NCI-H524 (cell line): ENCODE results near the gene DCAF5.
A peak's percentile ranks its signal among the peaks of the same experiment; 100 is the strongest.

Experiments
- DNase-seq, 2 experiments: peaks; one replicate each; lab custom pipeline; 2025; lab: John Stamatoyannopoulos, UW

The DCAF5 gene

DNA sequence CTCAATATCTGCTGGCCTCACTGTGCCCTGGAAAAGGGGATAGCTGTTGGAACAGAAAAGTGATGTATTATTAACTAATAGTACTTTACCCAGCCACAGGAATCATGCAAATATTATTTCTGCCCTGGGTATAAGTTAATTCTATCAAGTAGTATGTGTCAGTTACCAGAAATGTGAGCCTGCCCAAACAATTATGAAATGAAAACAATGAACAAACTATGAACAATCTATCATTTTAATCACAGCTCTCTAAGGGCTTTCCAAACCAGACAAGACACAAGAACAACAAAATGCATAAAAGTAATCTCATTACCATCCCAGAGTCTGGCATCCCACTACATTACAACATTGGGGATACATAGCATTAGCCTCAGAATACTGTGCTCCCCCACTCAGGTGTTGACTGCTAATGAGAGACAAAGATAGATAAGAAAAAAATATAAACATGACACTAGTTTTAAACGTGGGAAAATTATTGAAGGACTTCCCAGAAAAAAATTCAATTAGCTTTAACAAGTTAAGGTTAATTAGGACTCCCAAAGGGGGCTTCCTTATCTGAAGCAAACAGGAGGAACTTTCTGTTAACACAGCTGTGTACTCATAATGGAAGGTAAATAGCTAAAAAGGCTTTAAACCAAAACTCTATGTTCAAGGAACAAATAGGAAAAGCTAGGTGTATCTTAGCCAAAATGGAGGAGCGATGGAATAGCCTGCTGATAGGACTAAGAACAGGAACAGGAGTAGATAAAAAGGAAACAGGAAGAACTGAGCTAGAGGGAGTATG lies 3.3 kb downstream of the DCAF5 start:
- no peak for DNase-seq

DNA sequence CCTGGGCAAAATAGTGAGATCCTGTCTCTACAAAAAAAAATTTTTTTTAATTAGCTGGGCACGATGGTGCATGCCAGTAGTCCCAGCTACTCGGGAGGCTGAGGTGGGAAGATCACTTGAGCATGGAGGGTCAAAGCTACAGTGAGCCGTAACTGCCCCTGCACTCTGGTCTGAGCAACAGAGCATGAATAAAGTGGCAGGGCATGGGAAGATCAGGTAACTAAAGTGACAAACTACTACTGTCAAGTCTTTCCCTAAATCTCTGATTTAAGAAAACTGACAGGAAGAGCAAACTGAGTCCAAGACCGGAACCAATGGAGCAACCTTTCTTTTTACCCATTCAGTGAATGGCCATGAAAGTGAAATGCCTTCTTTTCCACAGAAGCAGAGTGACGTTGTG lies 10.8 kb downstream of the DCAF5 start:
- DNase-seq = no peak

DNA sequence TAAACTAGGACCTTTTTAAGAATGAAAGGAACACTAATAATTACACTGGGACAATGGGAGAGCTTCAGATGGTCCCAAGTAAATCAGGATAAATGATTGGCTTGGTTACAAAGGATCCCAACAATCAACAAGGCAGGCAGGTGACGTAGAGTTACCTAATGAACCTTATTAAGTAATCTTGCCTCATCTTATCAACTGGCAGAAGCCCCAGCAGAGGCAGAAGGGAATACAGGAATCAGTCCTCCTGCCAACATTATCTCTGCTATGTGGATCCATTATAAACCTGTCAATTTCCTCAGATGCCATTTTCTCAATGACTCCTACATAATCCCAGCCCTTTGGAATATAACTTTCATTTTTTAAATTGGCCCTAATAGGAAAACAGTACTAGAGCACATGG lies 11.4 kb downstream of the DCAF5 start:
- no peak for DNase-seq

DNA sequence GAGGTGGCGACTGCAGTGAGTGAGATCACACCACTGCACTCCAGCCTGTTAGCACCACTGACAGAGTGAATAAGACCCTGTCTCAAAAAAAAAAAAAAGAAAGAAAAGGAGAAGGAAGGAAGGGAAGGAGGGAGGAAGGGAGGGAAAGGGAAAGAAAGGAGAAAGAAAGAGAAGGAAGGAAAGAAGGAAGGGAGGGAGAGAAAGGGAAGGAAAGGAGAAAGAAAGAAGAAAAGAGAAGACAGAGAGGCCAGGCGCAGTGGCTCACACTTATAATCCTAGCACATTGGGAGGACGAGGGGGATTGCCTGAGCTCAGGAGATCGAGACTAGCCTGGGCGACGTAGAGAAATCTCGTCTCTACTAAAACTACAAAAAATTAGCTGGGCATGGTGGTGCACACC lies 13.2 kb downstream of the DCAF5 start:
- no peak for DNase-seq

DNA sequence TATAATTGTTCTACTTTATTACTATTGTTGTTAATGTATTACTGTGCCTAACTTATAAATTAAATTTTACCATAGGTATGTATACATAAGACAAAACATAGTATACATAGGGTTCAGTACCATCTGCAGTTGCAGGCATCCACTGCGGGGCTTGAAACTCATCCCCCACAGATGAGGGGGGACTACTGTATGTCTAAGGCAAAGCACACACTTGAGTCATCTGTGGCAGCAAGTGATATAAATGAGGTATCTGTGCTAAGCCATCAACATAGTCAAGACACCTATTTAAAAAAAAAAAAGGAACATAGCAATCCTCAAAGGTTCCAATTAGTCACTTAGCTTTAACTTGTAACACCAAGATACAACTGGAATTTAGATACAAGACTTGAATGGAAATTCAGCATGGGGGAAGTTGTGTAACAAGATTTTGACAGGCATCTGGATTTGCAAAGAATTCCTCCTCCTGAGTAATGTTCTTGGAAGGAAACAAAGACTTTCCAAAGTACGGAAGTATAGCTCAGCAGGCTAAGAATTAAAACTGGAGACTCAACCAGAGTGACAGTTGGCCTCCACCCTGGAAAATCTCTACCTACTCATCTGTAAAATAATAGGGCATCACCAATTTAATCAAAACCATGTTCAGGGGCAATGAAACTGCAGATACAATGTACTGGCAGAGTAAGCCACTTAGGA lies 14.9 kb downstream of the DCAF5 start:
- DNase-seq = no peak

DNA sequence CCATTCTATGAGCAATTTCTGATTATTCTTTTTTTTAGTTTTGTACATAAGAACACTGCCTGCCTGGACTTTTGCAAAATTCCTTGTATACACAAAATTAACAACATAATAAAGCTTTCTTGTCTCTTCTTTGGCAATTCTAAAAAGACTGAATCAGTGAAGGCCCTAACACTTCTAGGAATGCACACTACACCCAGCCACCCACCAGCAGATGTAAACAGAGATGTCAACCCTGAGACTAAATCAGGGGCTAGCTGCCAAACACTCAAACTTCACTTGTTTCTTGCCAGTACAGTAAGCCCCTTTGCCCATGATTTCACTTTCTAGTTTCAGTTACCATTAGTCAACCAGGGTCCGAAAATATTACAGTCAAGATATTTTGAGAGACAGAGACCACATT lies 15.5 kb downstream of the DCAF5 start:
- DNase-seq = no peak

DNA sequence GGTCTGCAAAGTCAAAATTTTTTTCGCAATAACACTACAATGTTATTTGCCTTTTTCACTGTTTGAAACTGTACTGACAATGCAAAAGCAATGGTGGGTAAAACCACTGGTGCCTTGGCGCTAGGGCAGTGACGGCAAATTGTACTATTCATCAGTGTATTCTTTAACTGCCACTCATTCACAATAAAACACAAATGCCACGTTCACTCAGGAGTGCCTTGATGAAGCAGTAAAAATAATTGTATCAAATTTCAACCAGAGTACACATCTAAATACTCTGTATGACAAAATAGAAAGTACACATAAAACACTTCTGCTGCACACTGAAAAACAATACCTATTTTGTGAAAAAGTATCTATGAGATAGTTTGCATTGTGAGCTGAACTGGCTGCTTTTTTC lies 17.8 kb downstream of the DCAF5 start:
- no peak for DNase-seq

DNA sequence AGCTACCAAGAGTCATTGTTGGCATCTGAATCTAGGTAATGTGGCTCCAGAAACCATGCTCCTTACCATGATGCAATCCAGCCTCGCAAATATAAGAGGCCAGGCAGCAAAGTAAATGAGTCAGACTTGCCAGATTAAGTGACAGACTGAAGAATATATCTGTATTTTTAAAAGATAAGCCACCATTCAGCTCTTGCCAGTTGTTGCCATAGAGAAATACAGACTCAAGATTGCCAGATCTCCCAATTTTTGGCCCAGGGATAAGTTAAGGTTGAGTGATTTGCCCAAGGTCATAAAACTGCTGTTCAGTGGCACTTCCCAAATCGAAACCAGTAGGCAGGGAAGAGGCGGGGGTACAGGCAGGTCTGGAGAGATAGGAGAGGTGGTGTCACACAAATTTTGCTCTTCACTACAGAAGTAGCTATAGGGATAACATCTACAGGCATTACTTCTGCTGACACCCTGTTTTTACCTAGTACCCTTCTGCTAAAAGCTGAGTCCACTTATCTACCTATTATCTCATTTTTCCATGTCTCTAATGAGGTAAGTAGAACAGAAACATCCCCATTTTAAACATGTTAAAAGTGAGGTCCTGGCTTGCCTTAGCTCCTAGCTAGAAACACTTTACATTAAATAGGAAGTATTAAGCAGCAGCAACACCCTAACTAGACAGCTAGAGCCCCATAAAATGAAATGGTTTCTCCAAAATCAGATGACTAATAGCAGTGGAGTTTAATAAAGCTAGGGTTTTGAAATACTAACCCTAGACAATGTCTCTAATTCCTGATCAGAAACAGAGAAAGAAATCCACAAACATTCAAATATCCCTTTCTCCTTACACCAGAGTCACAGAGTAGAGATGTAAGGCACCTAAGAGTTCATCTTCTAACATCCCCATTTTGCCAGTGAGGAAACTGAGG lies 19.5 kb downstream of the DCAF5 start:
- DNase-seq = peak; percentile 25 to 41

DNA sequence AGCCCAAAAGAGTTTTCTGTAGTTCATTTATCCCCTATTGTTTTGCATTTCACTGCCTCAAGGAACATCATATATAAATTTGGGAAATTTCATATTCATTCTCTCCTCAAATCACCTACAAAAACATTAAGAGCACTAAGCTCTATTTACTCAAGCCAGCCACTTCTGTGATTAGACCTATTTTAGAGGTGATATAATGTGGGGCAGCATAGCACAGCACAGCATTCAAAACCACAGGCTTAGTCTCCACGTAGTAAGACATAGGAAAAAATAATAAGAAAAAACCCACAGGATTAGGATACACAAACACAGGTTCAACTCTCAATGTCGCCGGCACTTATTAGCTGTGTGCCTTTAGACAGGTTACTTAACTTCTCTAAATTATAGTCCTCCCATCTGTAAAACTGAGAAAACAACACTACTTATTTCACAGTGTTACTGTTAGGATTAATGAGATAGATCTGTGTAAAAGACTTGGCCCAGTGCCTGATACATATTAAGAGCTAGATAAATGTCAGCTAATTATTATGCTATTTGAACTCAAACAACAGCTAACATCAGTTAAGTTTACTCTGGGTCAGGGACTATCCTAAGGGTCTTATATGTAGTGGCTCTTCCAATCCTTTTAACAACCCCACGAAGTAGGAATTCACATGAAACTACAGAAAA lies 20.3 kb downstream of the DCAF5 start:
- DNase-seq = peak in 1 of 2 experiments; percentile 49

DNA sequence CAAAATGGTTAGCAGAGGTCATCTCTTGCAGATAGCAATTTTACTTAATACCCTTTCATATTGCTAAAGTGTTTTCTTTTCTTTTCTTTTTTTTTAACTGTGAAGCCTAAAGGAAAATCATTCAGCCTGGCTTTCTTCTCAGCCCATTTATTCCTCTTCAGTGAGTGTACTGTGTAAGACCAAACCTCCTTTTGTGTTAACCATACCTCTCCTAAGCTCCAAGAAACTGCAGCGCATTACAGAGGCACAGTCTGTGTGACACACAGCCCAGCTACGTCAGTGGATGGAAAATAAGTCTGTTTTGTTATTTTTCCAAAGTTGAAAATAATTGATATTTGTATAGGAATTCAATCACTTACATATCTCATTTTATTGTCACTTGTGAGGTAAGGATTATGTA lies 21.7 kb downstream of the DCAF5 start:
- no peak for DNase-seq

DNA sequence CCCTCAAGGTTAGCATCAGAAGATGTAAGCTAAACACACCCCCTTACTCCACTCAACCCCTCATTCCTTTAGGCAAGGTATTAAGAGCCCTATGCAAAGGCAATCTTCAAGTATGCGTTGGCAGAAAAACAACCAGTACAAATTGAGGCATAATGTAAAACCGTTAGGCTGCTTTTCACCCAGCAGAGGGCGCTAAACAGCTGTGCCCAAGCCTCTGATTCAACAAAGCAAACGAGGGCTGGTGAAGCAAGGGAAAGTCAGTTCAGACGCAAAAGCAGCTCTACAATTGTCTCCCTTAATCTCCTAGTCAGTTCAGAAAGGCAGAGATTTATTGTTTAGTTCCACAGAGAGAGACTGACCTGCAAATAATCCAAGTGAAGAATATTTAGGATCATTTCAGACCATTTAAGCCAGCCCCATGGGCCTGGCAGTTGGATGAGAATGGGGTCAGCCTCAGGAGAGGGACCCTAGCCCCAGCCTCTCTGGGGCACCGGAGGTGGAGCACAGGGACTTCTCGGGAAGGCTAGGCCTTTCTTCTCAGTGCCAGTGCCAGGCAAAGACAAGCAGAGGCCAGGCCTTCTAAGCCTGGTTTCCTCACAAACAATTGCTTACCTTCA lies 23.5 kb downstream of the DCAF5 start:
- peak; percentile 80 to 86 for DNase-seq

DNA sequence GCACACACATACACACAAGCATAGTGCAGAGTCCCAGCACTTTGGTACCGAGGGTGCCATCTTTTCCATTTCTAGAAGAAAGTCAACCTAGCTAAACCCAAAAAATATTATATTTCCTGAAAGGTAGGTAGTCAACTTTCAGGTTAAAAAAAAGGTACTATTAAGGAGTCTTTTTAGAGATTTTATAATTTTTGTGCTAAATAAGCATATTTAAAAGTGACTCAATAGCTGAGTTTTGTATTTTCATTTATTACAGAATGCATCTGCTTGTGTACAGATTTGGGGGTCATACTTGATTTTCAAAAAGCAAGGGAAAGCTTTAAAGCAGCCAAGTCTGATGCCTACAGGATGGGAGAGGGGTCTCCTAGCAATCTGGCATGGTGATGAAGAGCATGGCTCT lies 34.6 kb downstream of the DCAF5 start:
- DNase-seq = no peak

DNA sequence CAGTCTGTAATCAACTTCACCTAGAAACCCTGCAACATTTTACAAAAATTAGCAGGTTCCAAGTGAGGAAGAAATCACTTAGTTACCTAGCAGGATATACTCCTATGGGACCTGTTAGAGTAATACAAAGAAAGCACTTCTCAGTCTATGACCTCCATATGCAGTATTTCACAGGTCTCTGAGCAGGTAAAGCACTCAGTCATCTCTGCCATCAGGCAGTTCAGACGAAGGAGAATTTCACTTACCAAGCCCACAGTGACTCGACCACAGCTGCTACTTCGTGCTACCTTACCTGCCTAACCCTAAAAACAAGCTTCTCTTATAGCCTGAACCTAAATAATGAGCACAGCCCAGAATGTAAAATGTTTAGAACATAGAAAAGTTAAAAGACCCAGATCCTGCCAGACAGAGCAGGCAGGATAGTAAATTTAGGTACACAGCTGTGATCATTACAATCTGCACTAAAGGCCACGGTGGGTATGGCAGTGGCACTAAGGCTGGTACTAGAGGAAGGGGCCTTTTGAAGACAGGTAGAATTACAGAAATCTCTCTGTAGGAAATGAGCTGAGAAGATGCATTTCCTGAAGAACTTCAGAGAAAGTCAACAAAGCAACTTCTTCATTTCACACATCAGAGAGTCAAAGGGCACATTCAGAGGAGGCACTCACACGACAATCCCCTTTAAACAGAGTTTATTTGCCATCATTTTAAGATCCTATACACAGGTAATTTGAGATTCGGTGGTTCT lies 35.7 kb downstream of the DCAF5 start:
- no peak for DNase-seq

DNA sequence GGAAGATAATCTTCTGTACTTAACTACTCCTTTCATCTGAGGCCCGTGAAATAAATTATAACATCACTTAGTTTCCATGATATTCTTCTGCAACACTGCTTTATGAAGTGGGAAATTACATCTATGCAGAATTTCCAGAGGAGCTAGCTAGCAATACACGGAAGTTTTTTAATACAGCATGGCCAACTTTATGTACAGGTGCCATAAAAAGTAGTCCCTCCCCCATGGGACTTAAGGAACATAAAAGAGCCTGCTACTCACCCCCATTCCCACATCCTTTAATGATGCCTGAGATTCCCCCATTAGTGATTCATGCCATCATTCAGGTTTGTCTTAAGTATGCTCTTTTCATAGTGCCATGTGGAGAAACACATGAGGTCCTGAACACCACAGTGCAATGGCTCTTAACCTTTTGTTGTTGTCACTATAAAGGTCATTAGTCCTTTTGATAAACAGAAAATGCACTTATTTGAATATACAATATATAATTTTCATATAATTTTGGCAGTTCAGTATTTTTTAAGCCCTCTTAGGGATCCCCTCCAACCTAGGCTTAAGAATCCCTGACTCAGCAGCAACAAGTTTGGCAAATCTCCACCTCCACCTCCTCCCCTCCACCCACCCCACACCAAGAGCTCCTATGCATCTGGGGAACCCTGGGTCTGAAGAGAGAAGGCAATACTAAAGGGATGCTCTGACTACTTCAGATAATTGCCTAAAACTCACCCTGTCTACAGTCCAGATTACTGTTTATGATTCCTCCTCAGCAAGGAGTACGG lies 37.3 kb downstream of the DCAF5 start:
- no peak for DNase-seq

DNA sequence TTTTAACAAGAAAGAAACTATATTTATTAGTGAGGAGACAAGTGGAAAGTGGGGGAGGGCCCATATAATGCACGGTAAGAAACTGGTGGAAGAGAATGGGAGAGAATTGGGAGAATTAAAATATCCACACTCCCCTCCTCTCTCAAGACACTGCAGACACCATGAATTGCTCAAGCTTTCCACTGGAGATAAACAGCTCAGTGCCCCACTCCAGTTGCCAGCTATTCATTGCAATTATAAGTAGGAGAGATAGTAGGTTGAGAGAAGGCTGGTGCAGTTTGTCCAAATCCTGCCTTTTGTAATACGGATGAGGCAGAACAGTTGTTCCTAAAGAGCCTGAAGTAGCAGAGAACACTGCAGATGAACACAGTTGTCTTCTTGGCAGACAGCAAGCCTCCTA lies 38.2 kb downstream of the DCAF5 start:
- DNase-seq = no peak

DNA sequence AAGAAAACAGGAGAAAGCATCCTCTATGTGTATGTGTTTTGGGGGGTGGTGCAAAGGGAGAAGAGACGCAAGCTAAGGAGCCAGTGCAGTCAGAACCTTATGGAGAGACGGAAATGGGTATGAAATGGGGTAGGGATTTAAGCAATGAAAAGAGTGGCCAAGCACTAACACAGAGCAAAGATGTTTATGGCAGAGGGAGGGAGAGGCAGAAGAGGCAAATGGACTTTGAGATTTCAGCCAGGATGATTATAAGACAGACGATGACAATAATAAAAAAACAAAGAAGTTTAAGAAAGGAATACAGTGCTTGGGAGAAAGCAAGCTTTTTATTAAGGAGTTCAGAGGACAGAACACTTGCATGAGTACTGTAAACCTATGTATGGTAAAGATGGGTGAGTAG lies 44.6 kb downstream of the DCAF5 start:
- DNase-seq = no peak

DNA sequence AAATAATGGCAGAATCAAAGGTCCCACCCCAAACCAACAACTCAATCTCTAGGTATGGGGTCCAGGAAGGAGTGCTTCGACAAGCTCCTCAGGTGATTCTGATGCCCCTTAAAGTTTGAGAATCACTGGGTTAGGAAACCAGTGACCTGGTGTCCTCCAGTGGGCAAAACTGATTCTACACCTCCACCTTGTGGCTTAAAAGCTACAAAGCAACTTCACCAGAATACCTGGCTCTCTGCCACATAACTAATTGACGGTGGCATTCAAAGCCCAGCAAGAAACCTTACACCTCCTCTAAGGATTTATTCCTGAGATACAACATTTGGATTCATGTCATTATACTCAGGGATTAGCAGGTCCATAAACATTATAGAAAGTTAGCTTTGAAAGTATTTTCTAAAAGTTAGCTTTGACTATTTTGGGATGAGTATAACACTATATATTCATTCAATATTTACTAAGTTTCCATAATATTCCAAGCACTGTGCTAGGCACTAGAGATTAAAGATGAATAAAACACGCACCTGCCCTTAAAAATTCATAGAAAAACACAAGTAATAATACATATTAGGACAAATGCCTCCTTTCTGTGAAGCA lies 45.4 kb downstream of the DCAF5 start:
- peak; percentile 93 for DNase-seq

DNA sequence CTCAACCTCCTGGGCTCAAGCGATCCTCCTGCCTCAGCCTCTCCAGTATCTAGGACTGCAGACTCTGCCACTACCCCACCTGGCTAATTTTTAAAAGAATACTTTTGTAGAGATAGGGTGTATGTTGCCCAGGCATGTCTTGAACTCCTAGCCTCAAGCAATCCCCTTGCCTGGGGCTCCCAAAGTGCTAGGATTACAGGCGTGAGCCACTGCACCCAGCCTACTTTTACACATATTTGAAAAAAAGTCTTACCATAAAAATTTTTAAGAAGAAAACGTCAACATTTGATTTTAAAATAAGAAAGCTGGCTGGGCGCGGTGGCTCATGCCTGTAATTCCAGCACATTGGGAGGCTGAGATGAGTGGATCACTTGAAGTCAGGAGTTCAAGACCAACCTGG lies 46.5 kb downstream of the DCAF5 start:
- DNase-seq = no peak

DNA sequence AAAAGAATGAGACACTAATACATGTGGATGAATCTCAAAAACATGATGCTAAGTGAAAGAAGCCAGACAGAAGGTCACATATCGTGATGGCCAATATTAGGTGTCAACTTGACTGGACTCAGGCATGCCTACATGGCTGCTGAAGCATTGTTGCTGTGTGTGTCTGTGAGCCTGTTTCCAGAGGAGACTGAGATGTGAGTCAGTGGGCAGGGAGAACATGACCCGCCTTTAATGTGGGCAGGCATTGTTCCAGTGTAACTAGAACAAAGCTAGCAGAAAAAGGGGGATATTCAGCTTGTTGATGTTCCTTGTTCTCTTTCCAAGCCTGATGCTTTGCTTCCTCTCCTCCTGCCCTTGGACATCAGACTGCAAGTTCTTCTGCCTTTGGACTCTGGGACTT lies 47.6 kb downstream of the DCAF5 start:
- no peak for DNase-seq
